HG02623 (cell line): ENCODE results near the gene PPP1R26.

ENCODE experiments used
- ATAC-seq: cut with Tn5 transposase; IDR thresholded peaks from one replicate; pipeline ENCODE4 v1.9.1; 2021; ENCODE audit warnings: moderate library complexity; ENCODE audit not compliant: unreplicated experiment

Gene PPP1R26

DNA sequence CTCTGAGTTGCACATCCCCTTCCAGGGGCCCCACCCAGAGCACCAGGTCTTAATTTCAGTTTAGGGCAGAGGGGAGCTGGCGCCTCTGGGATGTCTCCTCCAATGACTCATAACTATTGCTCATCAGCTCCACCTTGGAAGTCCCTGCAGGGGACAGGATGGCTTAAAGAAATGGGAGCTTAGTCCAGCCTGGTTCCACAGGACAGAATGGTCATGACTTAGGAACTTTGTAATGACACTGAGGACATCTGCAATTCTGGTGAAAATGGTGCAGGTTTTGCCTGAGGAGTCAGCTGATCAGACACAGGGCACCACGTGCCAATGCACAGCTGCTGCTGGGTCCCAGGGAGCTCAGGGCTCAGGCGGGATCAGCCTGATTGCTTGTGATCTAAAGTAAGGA, 16.4 kb upstream of the PPP1R26 start:
- no peak for ATAC-seq

DNA sequence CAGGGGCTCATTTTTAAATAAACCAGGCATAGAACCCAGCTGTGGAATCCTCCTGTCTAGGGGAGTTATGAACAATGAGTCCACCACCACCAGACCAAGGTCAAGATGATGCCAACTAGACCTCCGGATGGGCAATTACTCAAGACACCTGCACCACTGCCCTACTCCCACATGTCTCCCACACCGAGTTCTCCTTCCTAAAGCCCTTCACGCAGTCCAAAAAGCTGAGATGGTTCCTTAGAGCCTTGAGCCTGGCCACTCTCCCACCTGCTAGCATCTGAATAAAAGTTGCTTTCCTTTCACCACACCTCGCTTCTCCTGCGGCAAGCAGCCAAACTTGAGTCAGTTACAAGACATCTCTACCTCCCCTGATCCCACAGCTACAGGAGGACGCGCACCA, 15.4 kb upstream of the PPP1R26 start:
- ATAC-seq, result no peak

DNA sequence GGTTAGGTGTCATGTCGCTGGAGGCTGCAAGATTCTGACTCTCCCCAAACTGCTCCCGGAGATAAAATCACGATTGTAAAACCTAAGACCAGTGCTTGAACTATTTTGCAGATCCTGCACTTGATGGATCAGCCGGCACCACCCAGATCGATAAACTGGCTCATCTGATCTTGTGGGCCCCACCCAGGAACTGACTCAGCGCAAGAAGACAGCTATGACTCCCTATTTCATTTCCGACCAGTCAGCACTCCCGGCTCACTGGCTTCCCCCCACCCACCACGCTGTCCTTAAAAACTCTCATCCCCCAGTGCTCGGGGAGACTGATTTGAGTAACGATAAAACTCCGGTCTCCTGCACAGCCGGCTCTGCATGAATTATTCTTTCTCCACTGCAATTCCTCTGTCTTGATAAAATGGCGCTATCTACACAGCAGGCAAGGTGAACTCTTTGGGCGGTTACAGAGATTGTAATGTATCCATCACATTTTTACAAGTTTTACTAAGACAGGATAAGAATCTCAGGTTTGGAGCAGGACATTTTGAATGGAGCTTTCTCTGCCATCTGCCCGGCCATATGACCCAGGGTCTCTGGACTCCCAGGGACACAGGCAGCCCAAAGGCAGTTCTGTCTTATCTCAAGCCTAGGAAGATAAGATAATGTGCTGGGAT, 10.6 kb upstream of the PPP1R26 start:
- ATAC-seq, result no peak

DNA sequence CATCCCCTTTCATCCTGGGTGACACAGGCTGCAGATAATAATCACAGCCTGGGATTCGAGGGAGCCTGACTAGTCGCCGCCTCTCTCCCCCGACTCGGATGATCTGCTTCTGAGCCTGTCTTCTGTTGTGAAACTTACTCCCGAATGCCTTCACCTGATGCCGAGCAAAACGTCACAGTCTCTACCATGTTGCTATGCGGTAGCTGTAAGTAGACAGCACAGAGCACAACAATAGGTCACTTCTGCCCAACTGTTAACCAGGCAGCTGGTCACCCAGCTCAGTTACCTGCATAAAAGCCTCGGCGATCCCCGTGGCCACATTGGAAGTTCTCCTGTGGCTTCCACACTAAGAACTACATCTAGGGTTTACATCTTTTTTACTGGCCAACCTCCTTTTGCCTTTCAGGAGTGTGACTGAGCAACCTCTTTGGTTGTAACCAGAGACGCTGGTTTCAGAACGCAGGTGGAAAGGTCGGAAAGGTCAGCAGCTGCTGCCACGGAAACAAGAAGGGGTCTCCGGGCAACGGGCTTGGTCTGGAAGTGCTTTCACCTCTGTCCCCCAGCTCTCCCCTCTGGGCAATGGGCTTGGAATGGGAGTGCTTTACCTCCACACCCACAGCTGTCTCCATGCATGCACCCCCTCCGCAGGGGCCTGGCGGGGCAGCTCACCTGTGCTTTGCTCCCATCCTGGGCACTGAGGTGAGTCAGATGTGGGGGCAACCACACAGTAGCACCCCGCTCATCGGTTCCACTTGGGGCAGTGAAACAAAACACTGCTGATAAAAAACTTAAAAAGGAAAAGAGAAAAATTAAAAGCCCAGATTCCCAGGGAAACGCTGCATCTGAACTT, 7.6 kb upstream of the PPP1R26 start:
- ATAC-seq, result no peak

DNA sequence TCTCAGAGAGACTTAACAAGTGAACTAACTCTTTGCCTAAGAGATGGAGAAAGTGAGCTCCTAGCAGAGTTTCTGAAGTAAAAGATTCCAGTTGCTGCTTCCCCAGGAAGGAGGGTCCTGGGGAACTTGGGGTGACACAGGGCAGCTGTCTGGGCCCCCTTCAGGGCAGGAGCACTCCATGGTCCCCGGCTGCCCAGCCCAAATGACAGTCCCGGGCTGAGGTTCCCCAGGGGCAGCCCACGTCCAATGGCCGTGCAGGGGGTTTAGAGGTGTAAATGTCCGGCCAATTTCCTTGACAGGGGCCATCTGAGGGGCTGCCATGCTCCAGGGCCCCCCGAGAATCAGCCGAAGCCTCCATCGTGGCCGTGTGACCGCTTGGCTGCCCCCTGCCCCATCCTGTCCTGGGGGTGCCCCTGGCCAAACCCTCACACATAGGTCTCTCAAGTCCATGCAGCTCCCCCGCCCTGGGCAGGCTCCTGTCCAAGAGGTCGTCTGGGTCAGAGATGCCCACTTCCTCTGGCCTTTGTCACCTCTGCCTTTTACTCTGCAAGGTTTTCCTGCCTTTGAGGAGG, 5.5 kb upstream of the PPP1R26 start:
- no peak for ATAC-seq

DNA sequence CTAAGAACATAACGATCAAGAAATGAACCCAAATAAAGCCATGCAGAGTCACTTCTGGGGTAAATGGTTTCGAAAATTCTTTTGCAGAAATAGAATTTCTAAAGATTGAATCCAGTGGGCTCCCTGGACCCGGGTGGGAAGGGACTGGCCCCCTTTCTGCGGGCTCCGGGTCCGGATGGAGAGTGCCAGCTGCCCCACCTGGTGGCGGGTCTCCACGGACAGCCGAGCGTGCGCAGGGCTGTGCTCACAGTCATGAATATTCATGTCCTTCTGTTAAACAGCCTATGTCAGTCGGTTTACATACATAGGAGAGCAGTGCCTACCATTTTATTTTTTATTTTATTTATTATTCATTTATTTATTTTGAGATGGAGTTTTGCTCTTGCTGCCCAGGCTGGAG, 4.7 kb upstream of the PPP1R26 start:
- no peak for ATAC-seq

DNA sequence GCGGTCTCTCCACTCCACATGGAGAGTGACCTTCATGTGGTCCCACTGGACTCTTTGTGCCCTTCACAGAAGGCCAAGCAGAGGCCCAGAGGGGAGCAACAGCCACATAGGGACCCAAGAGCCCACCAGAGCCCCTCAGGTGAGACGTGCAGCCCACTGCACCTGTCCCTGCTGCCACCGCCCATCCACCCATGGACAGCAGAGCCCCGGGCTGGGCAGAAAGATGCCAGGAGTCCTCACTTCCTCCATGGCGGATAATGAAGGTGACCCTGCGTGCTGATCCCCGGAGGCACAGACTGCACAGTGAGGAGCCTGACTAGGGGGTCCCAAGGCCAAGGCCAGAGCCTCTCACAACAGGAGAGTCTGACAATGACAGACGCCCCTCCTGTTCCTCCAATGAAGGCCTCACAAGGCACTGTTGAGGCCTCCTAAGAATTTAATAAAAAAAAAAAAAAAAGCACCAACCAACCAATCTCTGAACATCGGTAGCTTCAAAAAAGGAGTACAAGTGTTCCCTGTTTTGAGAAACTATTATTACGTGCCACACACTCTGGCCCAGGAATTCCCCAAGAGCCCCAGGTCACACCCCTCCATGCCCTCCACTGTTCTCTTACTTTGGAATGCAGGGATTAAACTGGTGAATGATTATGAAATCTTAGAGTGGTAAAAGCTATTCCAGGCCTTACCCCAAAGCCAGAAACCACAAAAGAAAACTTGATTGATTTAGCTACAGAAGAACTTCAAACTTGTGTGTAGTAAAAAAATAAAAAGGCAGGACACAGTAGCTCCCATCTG, 2.8 kb upstream of the PPP1R26 start:
- no peak for ATAC-seq

DNA sequence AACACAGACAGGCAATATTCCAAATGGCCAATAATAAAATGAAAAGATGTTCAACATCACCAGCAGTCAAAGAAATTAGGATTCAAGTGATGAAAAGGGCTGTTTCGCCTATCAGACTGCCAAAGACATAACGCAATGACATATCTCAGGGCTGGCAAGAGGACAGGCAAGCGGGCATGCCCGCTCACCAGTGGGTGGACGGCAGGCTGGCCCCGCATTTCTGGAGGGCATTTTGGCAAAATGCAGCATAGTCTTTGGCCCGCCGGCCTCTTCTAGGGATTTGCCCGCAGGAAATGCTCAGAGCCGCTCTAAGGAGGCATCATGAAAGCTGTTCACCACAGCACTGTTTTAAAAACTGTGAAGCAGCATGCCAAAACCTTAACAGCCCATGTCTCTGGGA, 1.4 kb upstream of the PPP1R26 start:
- ATAC-seq, result no peak

DNA sequence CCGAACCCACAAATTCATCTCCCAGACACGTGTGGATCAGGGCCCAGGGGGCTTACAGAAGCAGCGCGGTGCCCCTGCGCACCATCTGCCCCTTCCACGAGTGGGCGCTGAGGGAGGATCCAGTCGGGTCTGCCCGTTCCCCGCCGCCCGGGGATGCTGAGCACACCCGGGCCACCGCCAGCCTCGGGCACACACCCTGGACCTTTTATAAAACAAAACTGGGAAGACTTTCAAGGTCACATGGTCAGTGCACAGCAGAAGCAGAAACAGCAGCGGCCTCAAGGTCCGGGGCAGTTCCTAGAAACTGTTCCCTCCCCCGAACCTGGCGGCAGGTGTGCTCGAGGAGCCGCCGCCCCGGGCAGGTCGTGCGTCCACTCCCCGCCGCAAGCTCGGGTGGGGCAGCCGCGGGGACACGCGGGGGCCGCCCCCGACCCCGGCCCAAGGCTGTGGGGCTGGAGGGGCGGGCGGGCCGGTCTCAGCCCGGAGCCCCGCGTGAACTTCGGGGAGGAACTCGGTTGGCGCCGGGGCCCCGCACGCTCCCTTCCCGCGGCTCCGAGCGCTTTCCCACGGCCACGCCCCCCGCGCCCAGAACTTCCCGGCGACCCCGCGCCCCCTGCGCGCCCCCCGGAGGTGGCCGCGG, 633 bp upstream of the PPP1R26 start:
- no peak for ATAC-seq

DNA sequence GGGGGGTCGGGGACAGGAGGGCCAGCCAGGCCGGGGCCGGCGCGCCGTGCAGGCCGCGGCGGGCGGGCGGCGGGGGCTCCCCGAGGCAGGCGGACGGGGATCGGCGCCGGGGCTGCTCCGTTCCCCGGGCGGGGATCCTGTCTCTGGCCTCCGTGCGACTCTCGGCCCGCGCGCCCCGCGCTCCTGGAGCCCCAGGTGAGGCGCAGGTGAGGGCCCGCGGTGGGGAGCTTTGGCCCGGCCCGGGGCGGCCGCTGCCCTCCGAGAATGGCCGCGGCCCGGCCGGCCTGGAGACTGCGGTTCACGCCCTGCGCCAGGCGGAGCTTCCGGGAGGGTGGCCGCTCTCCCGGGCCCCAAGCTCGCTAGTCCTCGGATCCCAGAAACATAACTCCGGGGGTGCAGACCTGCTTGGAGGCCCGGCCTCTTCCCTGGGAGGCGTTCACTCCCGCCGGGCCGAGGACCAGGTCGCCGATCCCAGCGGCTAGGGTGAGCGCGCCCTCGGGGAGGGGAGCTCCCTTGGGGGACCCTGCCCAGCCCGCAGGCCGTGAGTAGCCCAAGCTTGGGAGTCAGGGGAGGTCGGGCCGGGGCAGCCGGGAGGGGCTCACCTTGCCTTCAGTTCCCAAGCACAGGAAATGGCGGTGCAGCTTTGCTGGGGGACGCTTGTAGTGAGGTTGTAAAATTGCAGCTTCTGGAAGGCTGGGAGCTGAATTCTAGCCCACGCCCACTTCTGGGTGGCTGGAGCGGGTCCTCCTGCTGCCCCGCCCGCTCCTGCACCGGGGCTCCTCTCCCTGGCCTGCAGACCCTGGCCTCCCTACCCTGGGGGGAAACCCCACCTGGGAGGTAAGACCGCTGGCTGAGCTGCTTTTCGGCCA, 723 bp downstream of the PPP1R26 start:
- no peak for ATAC-seq

DNA sequence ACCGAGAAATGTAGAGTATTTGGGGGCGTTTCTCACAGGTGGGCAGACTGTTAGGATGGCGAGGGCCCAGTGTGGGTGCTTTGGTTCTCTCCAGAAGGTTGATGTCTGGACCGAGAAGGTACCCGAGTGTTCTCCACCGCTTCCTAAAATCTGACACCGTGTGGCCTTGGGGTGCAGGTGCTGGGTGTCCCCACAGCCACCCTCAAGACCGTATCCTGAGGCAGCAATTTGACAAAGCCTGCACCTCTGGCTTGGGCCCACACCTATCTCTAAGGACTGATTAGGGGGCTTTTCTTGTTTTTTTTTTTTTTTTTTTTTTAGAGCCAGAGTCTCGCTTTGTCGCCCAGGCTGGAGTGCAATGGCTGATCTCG, 1.3 kb downstream of the PPP1R26 start:
- ATAC-seq, result no peak

DNA sequence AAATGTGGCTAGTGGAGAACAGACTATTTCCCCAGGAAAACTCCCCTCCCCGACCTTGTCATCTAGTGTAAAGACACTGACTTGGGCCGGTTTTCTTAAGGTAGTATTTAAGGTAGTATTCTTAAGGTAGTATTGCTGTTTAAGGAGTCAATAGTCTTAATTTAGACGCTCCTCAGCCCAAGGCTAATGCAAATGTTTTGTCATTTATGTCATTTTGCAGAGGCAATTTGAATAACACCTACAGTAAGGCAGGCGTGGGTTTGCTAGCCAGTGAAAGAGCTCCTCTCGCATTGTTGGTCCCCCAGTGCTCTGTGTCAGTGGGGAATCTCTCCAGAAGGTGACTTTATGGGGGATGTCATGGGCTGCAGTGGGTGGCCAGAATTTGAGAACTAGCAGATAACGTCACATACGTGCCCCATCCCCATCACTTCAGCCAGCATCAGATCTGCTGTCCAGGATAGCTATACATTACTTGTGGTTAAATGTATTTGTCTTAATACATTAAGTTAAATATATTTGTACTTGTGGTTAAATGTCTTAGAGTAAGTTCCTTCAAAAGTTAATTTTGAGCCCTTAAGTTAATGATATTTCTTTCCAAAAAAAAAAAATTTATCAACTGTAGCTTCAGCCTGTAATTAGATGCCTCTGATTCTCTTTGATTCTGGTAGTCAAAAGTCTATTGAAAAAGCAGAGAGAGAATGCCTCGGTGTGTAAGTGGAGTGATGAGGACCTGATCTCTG, 2.6 kb downstream of the PPP1R26 start:
- ATAC-seq, result no peak

DNA sequence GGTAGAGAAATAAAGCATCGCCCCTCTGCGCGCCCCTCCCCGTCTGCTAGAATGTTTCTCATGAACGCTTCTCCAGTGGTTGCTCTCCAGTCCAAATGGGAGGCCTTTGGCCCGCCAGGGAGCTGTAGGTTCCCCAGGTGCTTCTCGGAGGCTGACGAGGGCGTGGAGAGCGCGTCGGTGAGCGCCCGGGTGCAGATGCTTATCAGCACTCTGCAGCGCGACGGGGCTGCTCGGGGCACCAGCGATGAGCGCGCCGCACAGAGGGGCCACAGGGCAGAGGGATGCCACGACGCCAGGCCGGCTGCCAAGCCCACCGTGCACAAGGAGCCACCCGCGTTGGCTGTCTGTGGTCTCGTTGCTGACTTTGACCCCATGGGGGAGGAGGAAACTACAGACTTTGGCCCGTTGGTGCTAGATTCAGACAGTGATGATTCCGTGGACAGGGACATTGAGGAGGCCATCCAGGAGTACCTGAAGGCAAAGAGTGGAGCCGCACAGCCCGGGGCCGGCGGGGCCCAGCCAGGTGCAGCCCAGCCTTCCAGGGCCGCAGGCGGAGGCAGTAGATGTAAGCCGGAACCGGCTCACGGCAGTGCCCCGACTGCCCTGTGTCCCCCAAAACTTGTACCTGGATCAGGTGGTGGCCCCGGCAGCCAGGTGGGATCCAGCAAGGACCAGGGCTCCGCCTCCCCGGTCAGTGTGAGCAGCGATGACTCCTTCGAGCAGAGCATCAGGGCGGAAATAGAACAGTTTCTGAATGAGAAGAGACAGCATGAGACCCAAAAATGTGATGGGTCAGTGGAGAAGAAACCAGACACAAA, 5.1 kb downstream of the PPP1R26 start:
- no peak for ATAC-seq

DNA sequence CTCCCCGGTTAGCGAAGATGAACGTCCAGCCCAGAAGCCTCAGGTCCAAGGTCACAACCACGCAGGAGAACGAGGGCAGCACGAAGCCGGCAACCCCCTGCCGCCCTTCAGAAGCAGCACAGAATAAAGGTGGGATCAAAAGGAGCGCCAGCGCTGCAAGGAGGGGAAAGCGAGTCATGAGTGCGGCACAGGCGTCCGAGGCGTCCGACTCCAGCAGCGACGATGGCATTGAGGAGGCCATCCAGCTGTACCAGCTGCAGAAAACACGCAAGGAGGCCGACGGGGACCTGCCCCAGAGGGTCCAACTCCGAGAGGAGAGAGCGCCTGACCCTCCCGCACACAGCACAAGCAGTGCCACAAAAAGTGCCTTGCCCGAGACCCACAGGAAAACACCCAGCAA, 5.8 kb downstream of the PPP1R26 start:
- no peak for ATAC-seq

DNA sequence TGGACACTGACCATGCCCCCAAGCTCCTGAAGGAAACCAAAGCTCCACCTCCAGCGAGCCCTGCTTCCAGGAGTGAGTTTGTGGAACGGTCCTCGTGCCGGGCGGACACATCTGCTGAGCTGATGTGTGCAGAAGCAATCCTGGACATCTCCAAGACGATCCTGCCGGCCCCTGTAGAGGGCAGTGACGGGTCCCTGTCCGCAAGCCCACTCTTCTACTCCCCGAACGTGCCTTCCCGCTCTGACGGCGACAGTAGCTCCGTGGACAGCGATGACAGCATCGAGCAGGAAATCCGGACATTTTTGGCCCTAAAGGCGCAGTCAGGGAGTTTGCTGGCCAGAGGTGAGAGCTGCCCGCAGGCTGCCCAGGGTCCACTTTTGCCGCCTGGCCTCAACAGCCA, 6.2 kb downstream of the PPP1R26 start:
- ATAC-seq, result no peak

DNA sequence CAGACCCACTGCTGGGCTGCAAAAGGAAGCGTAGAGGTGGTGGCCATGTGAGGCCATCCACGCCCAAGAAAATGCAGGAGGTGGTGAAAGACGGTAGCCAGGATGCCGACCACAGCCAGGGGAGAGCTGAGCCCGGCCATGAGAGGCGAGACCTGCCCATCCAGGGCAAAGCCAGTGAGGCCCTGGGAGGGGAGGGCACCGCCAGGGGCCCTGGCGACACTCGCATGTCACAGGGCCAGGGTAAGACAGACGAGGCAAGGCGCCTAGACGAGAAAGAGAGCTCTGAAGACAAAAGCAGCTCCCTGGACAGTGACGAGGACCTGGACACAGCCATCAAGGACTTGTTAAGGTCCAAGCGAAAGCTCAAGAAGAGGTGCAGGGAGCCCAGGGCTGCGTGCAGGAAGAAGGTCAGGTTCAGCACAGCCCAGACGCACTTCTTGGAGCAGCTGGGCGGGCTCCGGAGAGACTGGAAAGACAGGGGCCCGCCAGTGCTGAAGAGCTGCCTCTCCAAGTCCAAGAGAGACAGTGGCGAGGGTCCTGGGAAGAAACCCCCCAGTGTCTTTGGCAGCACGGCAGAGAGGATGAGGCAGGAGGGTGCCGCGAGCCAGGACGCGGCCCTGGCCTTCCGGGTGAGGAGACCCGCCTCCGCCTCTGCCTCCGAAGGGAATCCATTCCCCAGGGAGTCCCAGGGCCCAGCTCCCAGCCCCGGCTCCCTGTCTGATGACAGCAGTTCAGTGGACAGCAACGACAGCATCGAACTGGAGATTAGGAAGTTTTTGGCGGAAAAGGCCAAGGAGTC, 6.9 kb downstream of the PPP1R26 start:
- ATAC-seq, result no peak

DNA sequence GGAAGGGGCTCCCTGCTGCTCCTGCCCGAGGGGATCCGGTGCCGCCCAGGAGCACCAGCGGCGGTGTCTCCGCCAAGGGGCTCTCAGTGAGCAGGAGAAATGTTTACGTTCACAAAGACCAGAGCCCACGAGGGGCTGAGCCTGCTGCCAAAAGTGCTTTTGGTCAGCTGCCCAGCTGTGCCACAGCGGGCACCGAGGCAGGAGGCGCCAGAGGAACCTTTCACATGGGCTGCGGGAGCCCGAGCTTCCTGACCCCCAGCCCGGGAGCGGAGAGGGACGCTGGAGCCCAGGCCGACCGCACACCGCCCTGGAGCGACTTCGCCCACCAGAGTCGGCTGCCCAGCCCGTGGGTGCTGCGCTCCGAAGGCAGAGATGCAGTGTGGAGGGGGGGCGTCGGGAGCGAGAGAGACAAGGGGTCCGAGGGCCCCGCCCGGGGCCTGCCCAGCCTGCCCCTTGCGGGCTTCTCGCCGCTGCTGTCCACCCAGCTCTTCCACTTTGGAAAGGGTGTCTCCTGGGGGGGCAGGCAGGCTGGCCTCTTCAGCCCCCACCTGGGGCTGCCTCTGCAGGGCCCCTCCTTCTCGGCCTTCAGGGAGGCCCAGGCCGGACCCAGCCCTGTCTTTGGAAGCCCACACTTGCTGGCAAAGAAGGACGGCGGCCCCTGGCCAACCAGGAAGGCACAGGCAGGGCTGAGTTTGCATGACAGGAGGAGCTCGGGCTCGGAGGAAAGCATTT, 7.9 kb downstream of the PPP1R26 start:
- ATAC-seq, result no peak
